Lower leg skin (tissue), 4 donors: ENCODE results near the gene MRPL34. TPM values are rescaled to one million over a fixed set of nuclear protein-coding genes. Genes with fewer than 3 reads are reported as not detected.
A peak's percentile ranks its signal among the peaks of the same experiment; 100 is the strongest.

Experiments
- DNase-seq, 2 donors: peaks; one replicate each; pipeline ENCODE4 v3.0.0-alpha.2; 2019; ENCODE audit warnings: low spot score in 2 of 2
- H3K4me3 ChIP-seq: fragments of 200-600 bp; sonication (generic); 2 replicates; pipeline ENCODE4 v1.5.1; 2017; ENCODE audit warnings: mild to moderate bottlenecking, low read depth; ENCODE audit not compliant: poor library complexity, severe bottlenecking
- POLR2A ChIP-seq, 2 donors: fragments of 450-650 bp; IDR thresholded peaks; one replicate each; pipeline ENCODE4 v1.6.1; 2016 to 2017; ENCODE audit warnings: antibody characterized with exemption in 2 of 2, mild to moderate bottlenecking in 1 of 2, moderate library complexity in 1 of 2
- WGBS, 2 donors: methylation state at CpG; one replicate each; pipeline ENCODE4 v1.1.5; 2018; 5-methylcytosine and 5-hydroxymethylcytosine counted together
- intact Hi-C: fragments of 100-400 bp; cut with DNase I; formaldehyde crosslinking; loops from one replicate; pipeline ENCODE4 v1.15.0; 2023; ENCODE audit warnings: low total_unique reads
- total RNA-seq, 4 donors: library from RNA; depleted of rRNA; stranded (reverse); fragments of >200 nt; gene quantifications; one replicate each; pipeline ENCODE4 v1.1.0, GENCODE V29; 2016
- TF ChIP-seq, protein P1 (sequence below), 3 donors: fragments of 450-650 bp; IDR thresholded peaks; one replicate each; pipeline ENCODE4 v1.5.1; 2016; ENCODE audit warnings: antibody characterized with exemption in 3 of 3, mild to moderate bottlenecking in 3 of 3, moderate library complexity in 2 of 3

The MRPL34 gene
- total RNA-seq, 4 donors from 2014 or later, result 88.4 to 228 (median 131) TPM

DNA sequence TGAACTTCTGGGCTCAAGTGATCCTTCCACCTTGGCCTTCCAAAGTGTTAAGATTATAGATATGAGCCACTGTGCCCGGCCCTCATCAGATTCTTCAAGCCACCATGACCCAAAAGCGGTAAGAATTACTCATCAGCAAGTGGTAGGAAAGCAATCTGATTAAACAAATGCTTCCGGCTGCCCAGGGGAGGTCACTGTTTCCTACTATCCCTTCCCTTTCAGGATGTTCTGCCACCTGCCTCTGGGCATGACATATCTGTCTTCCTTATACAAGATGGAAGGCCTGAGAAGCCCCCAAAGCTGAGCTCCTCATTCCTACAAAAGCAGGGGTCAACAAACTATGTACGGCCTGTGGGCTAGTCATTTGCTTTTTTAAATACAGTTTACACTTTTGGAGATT, 9.4 kb upstream of the MRPL34 start:
- H3K4me3 ChIP-seq, result no peak overlapping the region
- TF ChIP-seq POLR2A (IDR thresholded peaks at IDR 0.05), result no peak
- TF ChIP-seq, protein P1, sequence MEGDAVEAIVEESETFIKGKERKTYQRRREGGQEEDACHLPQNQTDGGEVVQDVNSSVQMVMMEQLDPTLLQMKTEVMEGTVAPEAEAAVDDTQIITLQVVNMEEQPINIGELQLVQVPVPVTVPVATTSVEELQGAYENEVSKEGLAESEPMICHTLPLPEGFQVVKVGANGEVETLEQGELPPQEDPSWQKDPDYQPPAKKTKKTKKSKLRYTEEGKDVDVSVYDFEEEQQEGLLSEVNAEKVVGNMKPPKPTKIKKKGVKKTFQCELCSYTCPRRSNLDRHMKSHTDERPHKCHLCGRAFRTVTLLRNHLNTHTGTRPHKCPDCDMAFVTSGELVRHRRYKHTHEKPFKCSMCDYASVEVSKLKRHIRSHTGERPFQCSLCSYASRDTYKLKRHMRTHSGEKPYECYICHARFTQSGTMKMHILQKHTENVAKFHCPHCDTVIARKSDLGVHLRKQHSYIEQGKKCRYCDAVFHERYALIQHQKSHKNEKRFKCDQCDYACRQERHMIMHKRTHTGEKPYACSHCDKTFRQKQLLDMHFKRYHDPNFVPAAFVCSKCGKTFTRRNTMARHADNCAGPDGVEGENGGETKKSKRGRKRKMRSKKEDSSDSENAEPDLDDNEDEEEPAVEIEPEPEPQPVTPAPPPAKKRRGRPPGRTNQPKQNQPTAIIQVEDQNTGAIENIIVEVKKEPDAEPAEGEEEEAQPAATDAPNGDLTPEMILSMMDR (IDR thresholded peaks at IDR 0.05), result no peak
- DNase-seq, result no peak
- WGBS, 2 donors, result 58% methylated on average over 4 of the region's 4 CpGs
- intact Hi-C loops, result loop anchor here (10.0 kb wide), 1 partner anchor 89 kb away; no protein-coding TSS in a partner anchor

DNA sequence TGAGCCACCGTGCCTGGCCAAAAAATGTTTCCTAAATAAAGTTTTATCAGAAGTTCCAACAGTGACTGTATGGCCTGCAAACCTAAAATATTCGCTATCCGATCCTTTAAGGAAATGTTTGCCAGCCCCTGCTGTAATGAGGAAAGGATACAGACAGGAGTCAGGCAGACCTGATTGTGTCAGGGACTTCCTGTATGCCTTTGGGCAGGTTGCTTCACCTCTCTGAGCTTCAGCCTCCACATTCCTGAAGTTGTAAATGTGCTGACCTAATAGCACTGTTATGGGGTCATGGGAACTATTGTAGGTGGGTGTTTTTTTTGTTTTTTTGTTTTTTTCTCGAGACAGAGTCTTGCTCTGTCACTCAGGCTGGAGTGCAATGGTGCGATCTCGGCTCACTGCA, 8.7 kb upstream of the MRPL34 start:
- no peak overlapping the region for H3K4me3 ChIP-seq
- intact Hi-C loops, result loop anchor here (10.0 kb wide), 1 partner anchor 88 kb away; no protein-coding TSS in a partner anchor
- no peak for DNase-seq
- WGBS, 2 donors, result 91 to 93% methylated on average over 6 of the region's 6 CpGs
- TF ChIP-seq, protein P1 (IDR thresholded peaks at IDR 0.05), result no peak
- TF ChIP-seq POLR2A (IDR thresholded peaks at IDR 0.05), result no peak

GRCh38 chr19:17300992-17301619, 4.6 kb upstream of the MRPL34 start:
- TF ChIP-seq, protein P1 (IDR thresholded peaks at IDR 0.05), result no peak
- DNase-seq, result no peak
- 91 to 93% methylated on average over 19 to 50 of the region's 51 CpGs for WGBS, 2 donors
- intact Hi-C loops, result no loop called here
- H3K4me3 ChIP-seq, result no peak overlapping the region

DNA sequence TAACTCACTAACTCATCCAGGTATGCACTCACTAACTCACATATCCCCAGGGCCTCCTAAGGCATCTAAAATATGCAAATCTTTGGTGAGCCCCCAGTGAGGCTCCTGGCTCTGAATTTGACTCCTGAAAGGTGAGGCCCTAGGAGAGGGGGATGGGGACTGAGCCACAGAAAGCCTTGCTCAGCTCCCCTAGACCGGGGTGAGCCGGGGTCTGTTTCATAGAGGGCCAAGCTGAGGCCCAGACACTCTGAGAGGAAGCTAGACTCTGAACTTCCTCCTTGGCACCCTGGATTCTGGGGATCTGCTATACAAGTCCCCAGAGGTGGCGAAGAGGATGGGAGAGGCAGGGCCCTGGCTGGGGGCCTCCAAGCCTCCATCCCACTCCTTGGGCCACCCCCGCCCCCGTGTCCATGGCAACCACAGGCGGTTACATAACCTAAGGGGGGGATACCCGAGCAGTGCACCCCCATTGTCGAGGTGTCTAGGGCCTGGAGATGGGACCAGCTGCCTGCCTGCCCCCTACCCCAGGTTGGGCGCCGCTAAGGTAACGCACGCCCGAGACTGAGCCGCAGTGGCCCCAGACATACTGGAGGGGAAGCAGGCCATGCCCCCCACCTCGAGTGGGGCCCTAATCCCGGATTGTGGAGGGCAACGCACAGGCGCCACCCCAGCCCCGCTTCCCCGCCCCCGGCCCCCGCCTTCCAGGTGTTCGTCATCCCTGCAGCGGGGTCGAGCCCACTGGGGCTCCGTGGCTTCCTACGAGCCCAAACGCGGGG, 3.1 kb upstream of the MRPL34 start:
- peak overlapping the region; percentile 71 for H3K4me3 ChIP-seq
- no peak for TF ChIP-seq POLR2A (IDR thresholded peaks at IDR 0.05)
- TF ChIP-seq, protein P1 (IDR thresholded peaks at IDR 0.05), result no peak
- DNase-seq, result no peak
- WGBS, 2 donors, result 12 to 30% methylated on average over 16 to 22 of the region's 29 CpGs
- intact Hi-C loops, result no loop called here

DNA sequence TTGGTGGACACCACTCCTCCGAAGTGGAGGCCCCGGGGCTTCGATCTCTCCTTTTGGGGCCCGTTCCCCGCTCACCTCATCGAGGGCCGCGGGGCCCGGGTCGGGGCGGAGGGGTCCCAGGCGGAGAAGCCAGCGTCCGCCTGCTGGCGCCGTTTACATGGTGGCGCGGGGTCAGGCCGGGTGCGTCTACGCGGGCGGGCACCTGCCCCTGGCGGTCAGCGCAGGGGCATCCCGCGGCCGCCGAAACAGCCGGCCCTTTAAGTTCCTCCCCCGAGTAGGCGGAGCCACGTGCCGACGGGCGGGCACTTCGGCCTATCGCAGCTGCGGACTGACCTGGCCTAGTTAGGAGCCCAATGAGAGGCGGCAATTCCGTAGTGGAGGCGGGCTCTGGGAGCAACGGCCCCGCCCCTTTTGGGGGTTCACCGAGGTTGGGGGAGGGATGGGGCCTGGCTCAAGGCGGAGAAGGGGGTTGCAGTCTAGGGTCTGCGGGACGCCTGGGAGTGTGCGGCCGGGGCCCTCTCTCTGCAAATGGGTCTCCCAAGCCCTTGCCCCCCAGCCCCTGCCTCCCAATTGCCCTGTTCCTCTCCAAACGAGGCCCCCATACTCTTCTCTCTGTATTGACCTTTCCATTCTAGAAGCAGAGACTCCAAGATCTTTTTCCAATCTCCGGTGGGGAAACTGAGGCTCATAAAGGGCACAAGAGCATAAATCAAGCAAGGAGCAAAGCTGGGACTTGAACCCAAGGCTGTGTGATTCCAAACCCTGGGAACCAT, 2.3 kb upstream of the MRPL34 start, which contains the start of gene ABHD8:
Gene ABHD8, minus strand, starts transcription at position 259 of the 773 bp plus-strand sequence. CDS start 1,809 bp downstream, outside the sequence.
- intact Hi-C loops, result no loop called here
- DNase-seq, result peak; percentile 94 to 99
- 2 to 3% methylated on average over 22 to 35 of the region's 52 CpGs for WGBS, 2 donors
- peak within 1 kb of the TSS; percentile 71 for H3K4me3 ChIP-seq
- TF ChIP-seq, protein P1 (IDR thresholded peaks at IDR 0.05), result no peak
- TF ChIP-seq POLR2A (IDR thresholded peaks at IDR 0.05), result no peak
